ENCODE measurements around the gene NACC1.
A peak's percentile ranks its signal among the peaks of the same experiment; 100 is the strongest.

Gene NACC1

GRCh38 chr19:13117772-13118423 is at the start of gene NACC1:
Gene NACC1, plus strand, starts transcription at chr19:13118264. Its CDS starts 16,944 bp downstream, at chr19:13135208.
- intact Hi-C loops (cut with DNase I), result loop anchor here (2.0 kb wide), 1 partner anchor 33 kb away; the partner anchor contains the start of genes IER2 and STX10

GRCh38 chr19:13069415-13070359 is 48.4 kb upstream of the NACC1 start:
- peak in 2 of 42 donors; percentile 38 to 44 for DNase-seq
- intact Hi-C loops (cut with DNase I), result loop anchor here (5.0 kb wide), 1 partner anchor 37 kb away; no protein-coding TSS in a partner anchor

More at GRCh38 chr19:13117772-13118423, at the start of gene NACC1:
- DNase-seq, result peak; percentile 75 to 97 (median 93)

GRCh38 chr19:13070425-13071140 is 47.5 kb upstream of the NACC1 start:
- peak in 38 of 42 donors; percentile 58 to 92 (median 74) for DNase-seq
- intact Hi-C loops (cut with DNase I), result loop anchor here (5.0 kb wide), 1 partner anchor 38 kb away; no protein-coding TSS in a partner anchor

GRCh38 chr19:13071444-13072187 is 46.4 kb upstream of the NACC1 start:
- peak in 3 of 42 donors; percentile 58 to 72 (median 67) for DNase-seq
- intact Hi-C loops (cut with DNase I), result loop anchor here (5.0 kb wide), 1 partner anchor 39 kb away; no protein-coding TSS in a partner anchor

GRCh38 chr19:13072188-13072908 is 45.7 kb upstream of the NACC1 start:
- intact Hi-C loops (cut with DNase I), result loop anchor here (5.0 kb wide), 1 partner anchor 40 kb away; no protein-coding TSS in a partner anchor

GRCh38 chr19:13073263-13073662 is 44.8 kb upstream of the NACC1 start:
- intact Hi-C loops (cut with DNase I), result loop anchor here (5.0 kb wide), 1 partner anchor 41 kb away; no protein-coding TSS in a partner anchor
- no peak for DNase-seq

More at GRCh38 chr19:13072188-13072908, 45.7 kb upstream of the NACC1 start:
- DNase-seq, result peak; percentile 85 to 99 (median 95)

- intact Hi-C loops (cut with DNase I), result loop anchor here (5.0 kb wide), 1 partner anchor 42 kb away; no protein-coding TSS in a partner anchor
- DNase-seq, result no peak
Observed at GRCh38 chr19:13074378-13074777, 43.7 kb upstream of the NACC1 start.

- intact Hi-C loops (cut with DNase I), result no loop called here
- DNase-seq, result no peak
Observed at GRCh38 chr19:13076320-13076719, 41.7 kb upstream of the NACC1 start.

- peak in 17 of 42 donors; percentile 44 to 79 (median 64) for DNase-seq
- intact Hi-C loops (cut with DNase I), result no loop called here
Observed at GRCh38 chr19:13076787-13077186, 41.3 kb upstream of the NACC1 start.

GRCh38 chr19:13077240-13077639 is 40.8 kb upstream of the NACC1 start:
- peak in 37 of 42 donors; percentile 46 to 86 (median 73) for DNase-seq
- intact Hi-C loops (cut with DNase I), result no loop called here

GRCh38 chr19:13078381-13078780 is 39.7 kb upstream of the NACC1 start:
- intact Hi-C loops (cut with DNase I), result no loop called here
- DNase-seq, result no peak

- intact Hi-C loops (cut with DNase I), result no loop called here
- DNase-seq, result no peak
Observed at GRCh38 chr19:13078897-13079541, 39.0 kb upstream of the NACC1 start.

- DNase-seq, result no peak
- intact Hi-C loops (cut with DNase I), result no loop called here
Observed at GRCh38 chr19:13079542-13079986, 38.5 kb upstream of the NACC1 start.

- intact Hi-C loops (cut with DNase I), result no loop called here
- DNase-seq, result peak in 23 of 42 donors; percentile 39 to 81 (median 64)
Observed at GRCh38 chr19:13082192-13083007, 35.7 kb upstream of the NACC1 start.

GRCh38 chr19:13083008-13083404 is 35.1 kb upstream of the NACC1 start:
- intact Hi-C loops (cut with DNase I), result no loop called here

GRCh38 chr19:13083627-13084026 is 34.4 kb upstream of the NACC1 start:
- intact Hi-C loops (cut with DNase I), result no loop called here

More at GRCh38 chr19:13083008-13083404, 35.1 kb upstream of the NACC1 start:
- no peak for DNase-seq

More at GRCh38 chr19:13083627-13084026, 34.4 kb upstream of the NACC1 start:
- DNase-seq, result peak in 29 of 42 donors; percentile 42 to 81 (median 67)
